Measurements from ENCODE around the gene MESP2. TPM values are rescaled to one million over a fixed set of nuclear protein-coding genes. Genes with fewer than 3 reads are reported as not detected.

MESP2 gene
- total and polyA plus RNA-seq, 9 of the 15 experiments (the other 6 are each of a cell fraction or from before 2014, with no cell fraction given): 0.08 to 0.82 (median 0.37) TPM

GRCh38 chr15:89760303-89761008, 15.7 kb upstream of the MESP2 start:
- CTCF ChIA-PET (ENCODE audit: low intra/inter-chr PET ratio): interaction anchor here (0.6 to 3.6 kb wide), 6 partner anchors 10 to 128 kb away, joined by 3 to 28 read pairs (median 4); no protein-coding TSS in a partner anchor
- 6% methylated on average over 16 of the region's 16 CpGs for WGBS (ENCODE audit: insufficient coverage, low coverage, missing lambda C conversion rate)
- DNase-seq (ENCODE audit: extremely low read depth in 1 of 4, low spot score in 3 of 4) (peak; percentile 87 to 90 (median 90)), ATAC-seq (peak; percentile 99), FAIRE-seq (peak; percentile 96)
- peak overlapping the region; percentile 95 for H2AFZ ChIP-seq (ENCODE audit: low read depth, low read length)
- POLR2A ChIA-PET: interaction anchor here (0.6 to 1.6 kb wide), 12 partner anchors 8 to 903 kb away, joined by 3 to 7 read pairs (median 3); partner anchors contain the start of genes ANPEP and AP3S2
- no peaks in the 10 kb centered on the region for H3K9me1 ChIP-seq (ENCODE audit: control insufficient read depth, insufficient read depth, low read length)
- no peaks in the 10 kb centered on the region for H3K79me2 ChIP-seq (ENCODE audit: control insufficient read depth, insufficient read depth, low read length)
- H3K9ac ChIP-seq (ENCODE audit: insufficient read depth in 1 of 2, low read depth in 2 of 2, low read length in 2 of 2): peak overlapping the region; percentile 41 to 80
- H3K9me3 ChIP-seq (replicated peaks; ENCODE audit: control insufficient read depth, insufficient read depth, low read depth, low read length): no peaks in the 10 kb centered on the region
- no peak overlapping the region for H3K4me3 ChIP-seq
- H3K27ac ChIP-seq (ENCODE audit: extremely low read depth, low read depth, low read length): peak overlapping the region; percentile 58
- intact Hi-C loops (cut with micrococcal nuclease): loop anchor here (1.0 to 5.0 kb wide), 3 partner anchors 62 to 132 kb away; partner anchors contain the start of gene AP3S2
- H3K4me1 ChIP-seq (replicated peaks in 1 of 2; ENCODE audit: control insufficient read depth in 2 of 2, insufficient read depth in 2 of 2, low read length in 2 of 2): peaks cover 13 to 26% of the 10 kb centered on the region in 2 experiments
- peak overlapping the region; percentile 84 for H3K4me2 ChIP-seq (ENCODE audit: insufficient read depth, low read length)
- no peaks in the 10 kb centered on the region for H3K27me3 ChIP-seq (ENCODE audit: control insufficient read depth in 2 of 2, insufficient read depth in 2 of 2, low read length in 2 of 2)
- in situ Hi-C loops (cut with MboI): no loop called here
- H4K20me1 ChIP-seq (replicated peaks; ENCODE audit: control insufficient read depth, insufficient read depth, low read length): no peaks in the 10 kb centered on the region
- no peaks in the 10 kb centered on the region for H3K36me3 ChIP-seq (ENCODE audit: control insufficient read depth, insufficient read depth, low read length)
- no TSS peak for BruUV-seq (replicated peaks)
- TF ChIP-seq ZMIZ1 (IDR thresholded peaks at IDR 0.05; ENCODE audit: low read depth in 2 of 2, low read length in 2 of 2): 0 out of 4 replicates have a peak, but pooled peaks of 1 of the 2 experiments have one; percentile 52
- TF ChIP-seq C11orf30 (IDR thresholded peaks at IDR 0.05; ENCODE audit: low read depth): peak; percentile 14; the same call in 1 of the 2 replicates
- peak; percentile 53; the same call in 1 of the 2 replicates for TF ChIP-seq VEZF1 (CRISPR knock-in tag; IDR thresholded peaks at IDR 0.05)
- peak; percentile 96 to 98 (median 97) for TF ChIP-seq CTCF (IDR thresholded peaks at IDR 0.05 in 2 of 3, conservative IDR thresholded peaks at IDR 0.05 in 1 of 3; ENCODE audit: insufficient read depth in 2 of 3, low read depth in 1 of 3, low read length in 3 of 3)
- no peak for TF ChIP-seq MED1 (CRISPR knock-in tag; IDR thresholded peaks at IDR 0.05; ENCODE audit: borderline replicate concordance)
- TF ChIP-seq GABPB1 (CRISPR knock-in tag; IDR thresholded peaks at IDR 0.05): 0 out of 2 replicates have a peak, but pooled peaks have one; percentile 42
- TF ChIP-seq ZNF232 (CRISPR knock-in tag; IDR thresholded peaks at IDR 0.05): no peak
- TF ChIP-seq ZNF146 (CRISPR knock-in tag; IDR thresholded peaks at IDR 0.05; ENCODE audit: unreplicated experiment): no peak
- peak; percentile 57; the same call in 1 of the 2 replicates for TF ChIP-seq TFAP4 (CRISPR knock-in tag; IDR thresholded peaks at IDR 0.05; ENCODE audit: borderline replicate concordance)
- peak; percentile 30; the same call in 1 of the 2 replicates for TF ChIP-seq CREM (IDR thresholded peaks at IDR 0.05; ENCODE audit: low read depth)
